Dendritic cell treated with granulocyte-macrophage colony-stimulating factor and Interleukin-4, amounts not matched to agents 40 ng/mL and 50 ng/mL, for 4 days (primary cell): Measurements from ENCODE around the gene MAP6D1.
A peak's percentile ranks its signal among the peaks of the same experiment; 100 is the strongest.
"Not testable (repeated sequence)": the region's sequence is repeated elsewhere in the genome, so short reads cannot be mapped to it uniquely, and the experiment has no call there.

Source experiments
- H3K27ac Mint-ChIP-seq: one replicate; pipeline ENCODE4 v1.8.0; 2022; ENCODE audit warnings: mild to moderate bottlenecking, mixed read lengths
- H3K27me3 Mint-ChIP-seq: one replicate; pipeline ENCODE4 v1.8.0; 2022; ENCODE audit warnings: mild to moderate bottlenecking, mixed read lengths
- H3K36me3 Mint-ChIP-seq: one replicate; pipeline ENCODE4 v1.8.0; 2022; ENCODE audit warnings: low read depth, mixed read lengths
- H3K4me1 Mint-ChIP-seq: one replicate; pipeline ENCODE4 v1.8.0; 2022; ENCODE audit warnings: low read depth, mixed read lengths
- H3K4me3 Mint-ChIP-seq: one replicate; pipeline ENCODE4 v1.8.0; 2022; ENCODE audit warnings: mild to moderate bottlenecking, moderate library complexity, mixed read lengths
- H3K9me3 Mint-ChIP-seq: one replicate; pipeline ENCODE4 v1.8.0; 2022; ENCODE audit warnings: mixed read lengths
- intact Hi-C: fragments of 100-400 bp; cut with micrococcal nuclease; formaldehyde crosslinking; loops from one replicate; pipeline ENCODE4 v1.15.0; 2022

The MAP6D1 gene

DNA sequence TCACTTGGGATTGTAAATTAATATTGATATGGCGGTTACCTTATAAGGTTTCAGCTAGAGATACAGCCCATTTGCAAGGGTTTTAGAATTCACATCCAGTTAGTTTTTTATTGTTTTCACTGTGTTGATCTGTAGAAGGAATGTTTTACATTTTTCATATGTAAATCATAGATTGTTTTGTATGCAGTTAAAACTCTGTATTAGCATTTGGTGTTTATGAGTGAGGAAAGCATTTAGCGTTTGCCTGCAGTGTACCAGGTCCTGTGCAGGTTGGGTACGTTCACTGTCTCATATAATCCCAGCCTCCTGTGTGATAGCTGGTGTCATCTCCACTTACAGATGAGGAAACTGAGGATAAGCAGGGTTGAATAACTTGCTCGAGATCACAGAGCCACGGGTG, 23.8 kb downstream of the MAP6D1 start:
- Mint-ChIP-seq H3K27me3 (no peaks in the 10 kb centered on the region), H3K4me3 (no peak overlapping the region), H3K27ac (no peak overlapping the region), H3K9me3 (no peaks in the 10 kb centered on the region), H3K4me1 (peaks cover 2% of the 10 kb centered on the region), H3K36me3 (peaks cover 98% of the 10 kb centered on the region)
- intact Hi-C loops, result no loop called here

DNA sequence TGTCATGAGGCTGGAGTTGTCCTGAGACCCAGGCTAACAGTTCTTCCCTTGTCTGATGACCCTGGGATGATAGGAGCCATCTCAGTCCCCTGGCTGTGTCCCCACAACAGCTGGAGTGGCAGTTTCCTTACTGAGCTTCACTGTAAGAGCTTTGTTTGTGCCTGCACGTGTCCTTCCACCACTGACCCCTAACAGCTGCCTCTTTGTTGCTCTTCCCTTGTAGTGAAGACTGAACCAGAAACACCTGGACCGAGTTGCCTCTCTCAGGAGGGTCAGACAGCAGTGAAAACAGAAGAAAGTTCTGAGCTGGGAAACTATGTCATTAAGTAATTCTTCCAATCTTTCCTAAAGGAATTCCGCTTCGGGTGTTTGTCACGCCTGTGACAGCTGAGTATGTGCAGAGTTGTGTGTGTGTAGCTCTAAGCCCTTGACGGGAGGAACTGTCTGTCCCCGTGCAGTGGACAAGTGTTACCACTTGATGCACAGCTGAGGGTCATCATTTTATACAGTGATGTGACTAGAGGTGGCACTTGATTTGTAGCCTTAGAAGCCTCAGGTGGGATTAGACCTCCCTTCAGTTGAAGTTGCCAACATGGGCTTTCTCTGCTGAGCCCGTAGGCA, 25.0 kb downstream of the MAP6D1 start:
- intact Hi-C loops, result no loop called here
- peaks cover 92% of the 10 kb centered on the region for H3K36me3 Mint-ChIP-seq
- no peaks in the 10 kb centered on the region for H3K4me1 Mint-ChIP-seq
- no peaks in the 10 kb centered on the region for H3K27me3 Mint-ChIP-seq
- no peak overlapping the region for H3K4me3 Mint-ChIP-seq
- no peak overlapping the region for H3K27ac Mint-ChIP-seq
- no peaks in the 10 kb centered on the region for H3K9me3 Mint-ChIP-seq

DNA sequence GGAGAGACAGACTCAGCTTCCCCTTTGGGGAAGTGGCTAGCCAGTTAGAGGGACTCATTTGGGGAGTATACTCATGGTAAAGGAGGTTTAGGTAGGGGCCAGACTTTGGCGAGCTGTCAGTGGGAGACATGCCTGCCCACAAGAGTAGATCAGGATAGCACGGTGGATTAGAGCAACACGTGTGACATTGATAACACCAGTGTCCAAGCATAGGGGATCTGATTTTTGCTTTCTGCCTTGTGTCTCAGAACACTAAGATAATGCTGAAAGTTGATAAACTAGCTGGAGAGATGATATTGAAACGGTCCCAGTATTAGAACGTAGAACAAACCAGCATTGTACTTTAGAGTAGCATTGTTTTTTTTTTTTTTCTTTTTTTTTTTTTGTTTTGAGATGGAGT, 25.9 kb downstream of the MAP6D1 start:
- Mint-ChIP-seq H3K9me3 (no peaks in the 10 kb centered on the region), H3K27ac (no peak overlapping the region), H3K27me3 (no peaks in the 10 kb centered on the region), H3K36me3 (peaks cover 88% of the 10 kb centered on the region), H3K4me1 (no peaks in the 10 kb centered on the region), H3K4me3 (no peak overlapping the region)
- intact Hi-C loops, result no loop called here

DNA sequence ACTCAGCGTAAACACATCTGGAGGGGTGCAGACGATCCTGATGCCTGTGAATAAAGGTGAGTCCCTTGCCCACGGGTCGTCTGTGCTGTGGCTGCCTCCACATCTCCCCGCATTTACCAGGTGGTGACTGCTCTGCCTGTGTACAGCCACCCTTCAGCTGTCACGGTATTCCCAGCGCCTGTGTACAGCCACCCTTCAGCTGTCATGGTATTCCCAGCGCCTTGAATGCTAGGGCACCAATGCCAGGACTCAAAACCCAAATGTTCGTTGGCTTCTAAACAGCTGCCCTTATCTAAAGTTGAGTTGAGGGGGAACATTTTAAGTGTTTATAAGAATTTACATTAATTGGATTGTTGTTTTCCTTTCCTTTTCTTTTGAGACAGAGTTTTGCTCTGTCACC, 27.4 kb downstream of the MAP6D1 start:
- intact Hi-C loops, result no loop called here
- no peak overlapping the region for H3K4me3 Mint-ChIP-seq
- no peaks in the 10 kb centered on the region for H3K4me1 Mint-ChIP-seq
- no peaks in the 10 kb centered on the region for H3K9me3 Mint-ChIP-seq
- H3K27ac Mint-ChIP-seq, result no peak overlapping the region
- H3K27me3 Mint-ChIP-seq, result no peaks in the 10 kb centered on the region
- H3K36me3 Mint-ChIP-seq, result peaks cover 88% of the 10 kb centered on the region

DNA sequence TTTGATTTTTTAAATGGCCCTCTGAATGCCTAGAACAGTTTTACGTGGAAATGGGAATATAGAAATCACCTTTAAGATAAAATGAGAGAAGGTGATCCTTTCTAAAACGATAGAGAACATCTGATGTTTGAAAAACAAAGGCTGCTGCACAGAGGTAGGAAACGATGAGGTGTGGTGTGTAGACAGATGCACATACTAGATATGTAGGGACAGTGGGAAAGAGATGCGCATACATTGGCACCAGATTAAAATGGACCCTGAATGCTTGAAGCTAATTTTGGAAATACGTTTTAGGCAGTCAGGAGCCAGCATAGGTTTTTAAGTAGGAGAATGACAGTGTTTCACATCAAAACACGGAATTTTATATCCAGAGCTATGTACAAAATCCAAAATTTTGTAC, 29.0 kb downstream of the MAP6D1 start:
- no peak overlapping the region for H3K27ac Mint-ChIP-seq
- intact Hi-C loops, result no loop called here
- no peaks in the 10 kb centered on the region for H3K4me1 Mint-ChIP-seq
- no peak overlapping the region for H3K4me3 Mint-ChIP-seq
- H3K9me3 Mint-ChIP-seq, result no peaks in the 10 kb centered on the region
- H3K36me3 Mint-ChIP-seq, result peaks cover 86% of the 10 kb centered on the region
- no peaks in the 10 kb centered on the region for H3K27me3 Mint-ChIP-seq

DNA sequence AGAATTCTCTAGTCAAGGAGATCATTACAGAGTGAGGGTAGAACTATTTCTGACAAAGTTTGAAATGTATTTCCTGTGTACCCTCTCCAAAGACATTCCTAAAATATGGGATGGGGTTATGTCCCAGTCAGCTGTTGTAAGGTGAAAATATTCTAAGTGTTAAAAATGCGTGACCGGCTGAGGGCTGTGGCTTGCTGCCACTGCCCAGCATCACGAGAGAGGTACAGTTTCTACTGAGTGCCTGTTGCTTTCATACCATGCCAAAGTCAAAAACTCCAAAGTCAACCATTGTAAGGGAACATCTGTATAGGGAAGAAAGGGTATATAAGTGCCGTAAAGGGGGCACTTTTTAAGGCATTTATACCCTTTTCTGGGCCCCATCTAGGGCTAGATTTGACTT, 30.9 kb downstream of the MAP6D1 start:
- Mint-ChIP-seq H3K36me3 (peaks cover 85% of the 10 kb centered on the region), H3K4me3 (no peak overlapping the region), H3K27ac (no peak overlapping the region), H3K4me1 (no peaks in the 10 kb centered on the region), H3K27me3 (no peaks in the 10 kb centered on the region), H3K9me3 (no peaks in the 10 kb centered on the region)
- intact Hi-C loops, result no loop called here

DNA sequence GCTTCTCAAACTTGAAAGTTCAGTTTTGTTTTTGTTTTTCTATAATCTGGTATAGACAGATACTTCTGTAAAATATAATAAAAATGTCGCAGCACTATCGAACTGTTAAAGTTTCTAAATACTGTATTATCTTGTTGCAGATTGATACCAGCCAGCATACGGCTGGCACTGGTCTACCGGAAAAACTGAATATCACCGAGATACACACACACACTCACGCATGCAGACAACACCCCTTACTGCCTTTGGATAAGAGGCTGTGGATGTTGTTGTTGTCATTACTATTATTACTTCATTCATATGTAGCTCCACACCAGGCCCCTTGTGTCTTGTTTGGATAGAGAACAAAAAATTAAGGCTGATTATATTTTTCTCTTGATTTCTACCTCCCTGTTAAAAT, 32.4 kb downstream of the MAP6D1 start:
- Mint-ChIP-seq H3K9me3 (no peaks in the 10 kb centered on the region), H3K27ac (no peak overlapping the region), H3K36me3 (peaks cover 85% of the 10 kb centered on the region), H3K4me1 (no peaks in the 10 kb centered on the region), H3K4me3 (no peak overlapping the region), H3K27me3 (no peaks in the 10 kb centered on the region)
- intact Hi-C loops, result no loop called here

DNA sequence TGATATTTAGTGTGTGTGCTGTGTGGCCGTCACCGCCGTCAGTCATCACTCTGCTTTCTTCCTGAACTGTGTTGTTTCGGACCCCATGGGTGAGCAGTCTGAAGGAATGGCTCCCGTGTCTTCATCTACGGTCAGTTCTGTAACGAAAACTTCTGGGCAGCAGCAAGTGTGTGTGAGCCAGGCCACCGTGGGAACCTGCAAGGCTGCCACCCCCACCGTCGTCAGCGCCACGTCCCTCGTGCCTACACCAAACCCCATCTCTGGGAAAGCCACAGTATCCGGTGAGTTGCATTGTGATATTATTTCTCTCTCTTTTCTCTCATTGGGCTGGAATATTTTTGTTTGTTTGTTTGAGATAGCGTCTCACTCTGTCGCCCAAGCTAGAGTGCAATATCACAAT, 34.7 kb downstream of the MAP6D1 start:
- Mint-ChIP-seq H3K27me3 (no peaks in the 10 kb centered on the region), H3K4me1 (no peaks in the 10 kb centered on the region), H3K4me3 (no peak overlapping the region), H3K27ac (no peak overlapping the region), H3K9me3 (no peaks in the 10 kb centered on the region), H3K36me3 (peaks cover 90% of the 10 kb centered on the region)
- intact Hi-C loops, result no loop called here

DNA sequence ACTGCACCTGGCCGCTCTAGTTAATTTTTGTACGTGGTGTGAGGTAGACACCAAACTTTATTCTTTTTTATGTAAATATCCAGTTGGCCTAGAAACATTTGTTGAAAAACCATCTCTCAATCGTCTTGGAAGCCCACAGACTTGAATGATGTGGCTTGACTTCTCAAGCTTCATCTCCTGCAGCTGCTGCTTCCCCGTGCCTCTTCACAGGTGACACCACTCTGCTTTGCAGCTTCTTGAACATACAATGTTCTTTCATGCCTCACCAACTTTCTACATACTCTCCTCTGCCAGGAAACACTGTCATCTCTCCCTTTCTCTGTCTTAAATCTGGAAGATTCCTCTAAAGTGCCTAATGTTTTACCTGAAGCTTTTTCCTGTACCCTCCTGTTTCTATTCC, 35.6 kb downstream of the MAP6D1 start:
- intact Hi-C loops, result no loop called here
- Mint-ChIP-seq H3K4me1 (no peaks in the 10 kb centered on the region), H3K36me3 (peaks cover 96% of the 10 kb centered on the region)

DNA sequence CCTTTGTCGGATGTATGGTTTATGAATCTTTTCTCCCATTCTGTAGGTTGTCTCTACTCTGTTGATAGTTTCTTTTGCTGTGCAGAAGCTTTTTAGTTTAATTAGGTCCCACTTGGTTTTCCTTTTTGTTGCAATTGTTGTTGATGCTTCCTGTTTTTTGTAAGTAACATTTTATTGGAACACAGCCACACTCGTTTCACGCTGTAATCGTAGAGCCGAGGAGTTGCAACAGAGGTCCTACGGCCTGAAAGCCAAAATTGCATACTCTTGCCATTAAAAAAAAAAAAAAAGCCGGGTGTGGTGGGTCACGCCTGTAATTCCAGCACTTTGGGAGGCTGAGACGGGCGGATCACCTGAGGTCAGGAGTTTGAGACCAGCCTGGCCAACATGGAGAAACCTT, 40.9 kb downstream of the MAP6D1 start:
- not testable (repeated sequence) for H3K27me3 Mint-ChIP-seq, H3K4me3 Mint-ChIP-seq, H3K9me3 Mint-ChIP-seq
- intact Hi-C loops, result loop anchor here (5.0 kb wide), 1 partner anchor 93 kb away; no protein-coding TSS in a partner anchor
- Mint-ChIP-seq H3K36me3 (peaks cover 79% of the 10 kb centered on the region), H3K27ac (peak overlapping the region; percentile 79), H3K4me1 (peaks cover 23% of the 10 kb centered on the region)

More for the DNA sequence above, 35.6 kb downstream of the MAP6D1 start:
- no peak overlapping the region for H3K27ac Mint-ChIP-seq
- no peaks in the 10 kb centered on the region for H3K27me3 Mint-ChIP-seq
- no peak overlapping the region for H3K4me3 Mint-ChIP-seq
- H3K9me3 Mint-ChIP-seq, result no peaks in the 10 kb centered on the region

DNA sequence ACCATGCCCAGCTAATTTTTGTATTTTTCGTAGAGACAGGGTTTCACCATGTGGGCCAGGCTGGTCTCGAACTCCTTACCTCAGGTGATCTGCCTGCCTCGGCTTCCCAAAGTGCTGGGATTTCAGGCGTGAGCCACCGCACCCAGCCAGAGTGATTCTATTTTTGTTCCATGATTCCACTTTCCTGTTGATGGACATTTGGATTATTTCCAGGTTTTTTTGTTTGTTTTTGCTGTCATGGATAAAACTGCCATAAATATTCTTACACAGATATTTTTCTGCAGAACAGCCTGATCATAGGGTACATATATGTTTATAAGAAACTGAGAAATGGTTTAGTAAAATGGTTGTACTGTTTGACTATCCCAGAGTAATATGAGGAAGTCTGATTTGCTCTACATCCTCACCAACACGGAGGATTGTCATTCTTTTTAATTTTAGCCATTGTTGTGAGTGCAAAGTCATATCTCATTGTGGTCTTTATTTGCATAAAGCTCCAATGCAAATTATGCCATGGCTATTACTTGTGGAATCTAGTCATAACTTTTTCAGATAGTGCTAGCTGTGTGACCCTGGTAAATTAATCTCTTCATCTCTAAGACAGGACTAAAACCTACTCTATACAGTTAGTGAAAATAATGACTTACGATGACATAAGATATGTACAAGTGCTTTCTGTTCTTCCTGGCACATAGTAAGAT, 42.7 kb downstream of the MAP6D1 start:
- Mint-ChIP-seq H3K4me3 (no peak overlapping the region), H3K36me3 (peaks cover 79% of the 10 kb centered on the region), H3K27me3 (no peaks in the 10 kb centered on the region), H3K4me1 (peaks cover 28% of the 10 kb centered on the region), H3K9me3 (no peaks in the 10 kb centered on the region), H3K27ac (peak overlapping the region; percentile 70)
- intact Hi-C loops, result loop anchor here (5.0 kb wide), 1 partner anchor 95 kb away; no protein-coding TSS in a partner anchor

DNA sequence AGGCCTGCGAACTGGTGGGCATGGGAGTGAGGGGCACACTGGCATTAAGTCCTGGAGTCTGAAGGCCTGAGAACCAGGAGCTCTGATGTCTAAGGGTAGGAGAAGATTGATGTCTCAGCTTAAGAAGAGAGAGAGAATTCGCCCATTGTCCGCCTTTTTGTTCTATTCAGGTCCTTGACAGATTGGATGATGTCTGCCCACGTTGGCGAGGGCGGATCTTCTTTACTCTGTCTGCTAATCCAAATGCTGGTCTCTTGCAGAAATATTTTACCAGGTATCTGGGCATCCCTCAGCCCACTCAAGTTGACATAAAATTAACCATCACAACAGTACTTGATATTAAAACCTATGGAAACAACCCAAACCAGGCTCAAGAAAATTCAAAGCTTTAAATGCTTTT, 44.1 kb downstream of the MAP6D1 start:
- H3K27ac Mint-ChIP-seq, result no peak overlapping the region

DNA sequence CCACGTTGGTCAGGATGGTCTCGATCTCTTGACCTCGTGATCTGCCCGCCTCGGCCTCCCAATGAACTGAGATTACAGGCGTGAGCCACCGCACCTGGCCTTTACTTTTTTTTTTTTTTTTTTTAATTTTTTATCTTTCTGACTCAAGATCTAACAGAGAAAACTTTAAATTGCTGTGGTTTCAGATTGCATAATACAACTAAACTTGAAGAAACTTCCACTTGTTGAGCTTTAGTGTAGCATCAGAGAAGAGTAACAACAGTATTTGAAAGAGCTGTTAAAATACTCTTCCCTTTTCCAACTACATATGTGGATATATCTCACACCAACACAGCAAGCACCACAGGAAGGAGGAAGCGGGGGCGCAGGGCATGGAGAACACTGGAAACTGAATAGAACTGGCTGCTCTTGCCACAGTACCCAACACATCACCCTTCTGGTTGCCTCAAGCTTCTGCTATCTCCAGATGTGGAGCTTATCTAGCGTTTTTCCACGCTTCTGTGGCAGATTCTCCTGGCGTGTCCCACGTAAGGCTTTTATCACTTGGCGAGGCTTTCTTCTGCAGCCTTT, 45.4 kb downstream of the MAP6D1 start:
- H3K4me3 Mint-ChIP-seq, result no peak overlapping the region
- intact Hi-C loops, result loop anchor here (5.0 kb wide), 1 partner anchor 97 kb away; no protein-coding TSS in a partner anchor
- peaks cover 51% of the 10 kb centered on the region for H3K4me1 Mint-ChIP-seq
- H3K27me3 Mint-ChIP-seq, result no peaks in the 10 kb centered on the region
- peaks cover 80% of the 10 kb centered on the region for H3K36me3 Mint-ChIP-seq
- H3K27ac Mint-ChIP-seq, result peak overlapping the region; percentile 43
- no peaks in the 10 kb centered on the region for H3K9me3 Mint-ChIP-seq

More for the DNA sequence above, 44.1 kb downstream of the MAP6D1 start:
- Mint-ChIP-seq H3K27me3 (no peaks in the 10 kb centered on the region), H3K9me3 (no peaks in the 10 kb centered on the region), H3K36me3 (peaks cover 79% of the 10 kb centered on the region), H3K4me1 (peaks cover 38% of the 10 kb centered on the region), H3K4me3 (no peak overlapping the region)
- intact Hi-C loops, result loop anchor here (5.0 kb wide), 1 partner anchor 96 kb away; no protein-coding TSS in a partner anchor

DNA sequence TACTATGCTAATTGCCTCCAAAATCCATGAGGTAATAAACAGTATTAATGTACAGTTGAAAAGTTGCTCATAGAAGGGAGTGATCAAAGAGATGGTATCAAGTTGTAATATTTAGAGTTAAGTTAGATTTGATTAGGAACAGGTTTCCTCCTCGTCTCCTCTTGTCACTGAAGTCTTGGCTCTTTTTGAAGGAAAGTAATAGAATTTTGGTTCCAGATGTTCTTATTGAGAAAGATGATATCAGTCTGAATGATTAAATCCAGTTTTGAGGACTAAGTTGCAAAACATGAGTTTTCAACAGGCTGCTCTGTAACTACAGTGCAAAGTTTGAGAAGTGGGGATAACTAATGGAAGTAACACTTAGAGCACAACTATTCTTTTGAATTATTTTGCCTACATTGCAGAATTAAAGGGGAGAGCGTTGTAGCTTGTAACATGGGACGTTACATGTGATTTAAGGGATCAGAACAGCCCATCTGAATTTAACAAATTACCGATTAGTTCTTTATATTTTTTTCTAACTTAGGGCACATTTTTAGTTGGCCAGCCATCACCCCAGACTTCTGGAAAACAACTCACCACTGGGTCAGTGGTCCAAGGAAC, 48.3 kb downstream of the MAP6D1 start:
- Mint-ChIP-seq H3K36me3 (peaks cover 93% of the 10 kb centered on the region), H3K27ac (peak overlapping the region; percentile 57), H3K27me3 (no peaks in the 10 kb centered on the region), H3K4me1 (peaks cover 43% of the 10 kb centered on the region), H3K9me3 (no peaks in the 10 kb centered on the region), H3K4me3 (no peak overlapping the region)
- intact Hi-C loops, result no loop called here
